HCT116 (cell line): Measurements from ENCODE around the gene BAHCC1. TPM values are rescaled to one million over a fixed set of nuclear protein-coding genes. Genes with fewer than 3 reads are reported as not detected.

Experiments used
- ATAC-seq: fragments of 200-7000 bp; cut with Tn5 transposase; 2 replicates; pipeline ENCODE4 v1.9.1; 2020; ENCODE audit warnings: mild to moderate bottlenecking, moderate library complexity
- BruUV-seq: library from RNA; stranded (reverse); fragments of 400-500 nt; replicated peaks from 2 replicates; lab custom pipeline; 2021; lab: Mats Ljungman, UMichigan
- CTCF ChIA-PET: fragments of 300-600 bp; sonication (Branson Sonifier 250); formaldehyde crosslinking; loops from one replicate; lab custom pipeline; 2021; ENCODE audit warnings: antibody characterized with exemption; lab: Charles Lee
- POLR2A ChIA-PET: fragments of 300-600, 350-600 bp; sonication (Branson Sonifier 250); formaldehyde crosslinking; loops from one replicate; lab custom pipeline; 2021; ENCODE audit warnings: antibody characterized with exemption; lab: Charles Lee
- RAD21 ChIA-PET, 2 experiments: fragments of 300-600 bp; sonication (Branson Sonifier 250); formaldehyde crosslinking; loops; one replicate each; lab custom pipeline; 2023; ENCODE audit warnings: low total read pairs in 2 of 2; ENCODE audit not compliant: uncharacterized antibody in 2 of 2, unreplicated experiment in 2 of 2, low non-redundant PET in 1 of 2; lab: Charles Lee
- DNase-seq: peaks from one replicate; pipeline ENCODE4 v3.0.0-alpha.2; 2010; ENCODE audit warnings: low read depth, low spot score
- H2AFZ ChIP-seq: fragments of 200-600 bp; shearing (Covaris generic), sonication (generic); 2 replicates; pipeline ENCODE4 v1.6.1; 2017; ENCODE audit warnings: low read depth, mixed run types, mixed read lengths, antibody characterized with exemption, low read length; ENCODE audit not compliant: poor library complexity, severe bottlenecking
- H3K27ac ChIP-seq: 2 replicates; pipeline ENCODE4 v1.5.1; 2012; ENCODE audit warnings: low read depth, low read length
- H3K27me3 ChIP-seq: fragments of 200-600 bp; sonication (generic); 2 replicates; pipeline ENCODE4 v1.6.1; 2016; ENCODE audit warnings: mixed run types, low read length, mixed read lengths; ENCODE audit not compliant: insufficient read depth
- H3K36me3 ChIP-seq, 2 experiments: fragments of 200-500 bp in 1 of 2; fragments of 200-600 bp in 1 of 2; sonication (Bioruptor generic) in 1 of 2; sonication (generic) in 1 of 2; 2 replicates each; pipeline versions ENCODE4 v1.5.1 to v1.6.1; 2014 to 2016; ENCODE audit warnings: low read length in 2 of 2, inconsistent platforms in 1 of 2, mixed read lengths in 1 of 2, mixed run types in 1 of 2; ENCODE audit not compliant: insufficient read depth in 2 of 2, control insufficient read depth in 1 of 2
- H3K4me1 ChIP-seq, 2 experiments: fragments of 200-600 bp in 1 of 2; sonication (generic) in 1 of 2; 2 replicates each; pipeline versions ENCODE4 v1.5.1 to v1.6.1; 2012 to 2017; ENCODE audit warnings: low read length in 2 of 2, inconsistent platforms in 1 of 2, mild to moderate bottlenecking in 1 of 2, mixed read lengths in 1 of 2, mixed run types in 1 of 2, moderate library complexity in 1 of 2; ENCODE audit not compliant: insufficient read depth in 2 of 2, control insufficient read depth in 1 of 2
- H3K4me2 ChIP-seq: fragments of 200-600 bp; sonication (generic); 2 replicates; pipeline ENCODE4 v1.6.1; 2017; ENCODE audit warnings: mixed run types, low read length, mixed read lengths
- H3K4me3 ChIP-seq, 2 experiments: fragments of 200-600 bp in 1 of 2; sonication (generic) in 1 of 2; replicated peaks in 1 of 2; 2 replicates each; pipeline ENCODE4 v1.5.1; 2011 to 2016; ENCODE audit warnings: low read length in 2 of 2, control low read depth in 1 of 2, low read depth in 1 of 2, mild to moderate bottlenecking in 1 of 2, mixed read lengths in 1 of 2, mixed run types in 1 of 2
- H3K79me2 ChIP-seq: fragments of 200-600 bp; sonication (generic); 2 replicates; pipeline ENCODE4 v1.6.1; 2017; ENCODE audit warnings: mild to moderate bottlenecking, mixed run types, low read length, moderate library complexity, mixed read lengths; ENCODE audit not compliant: insufficient read depth
- H3K9ac ChIP-seq: fragments of 200-600 bp; sonication (generic); 2 replicates; pipeline ENCODE4 v1.6.1; 2016; ENCODE audit warnings: low read length, mixed read lengths
- H3K9me2 ChIP-seq: fragments of 200-600 bp; sonication (generic), shearing (Covaris generic); 2 replicates; pipeline ENCODE4 v1.6.1; 2017; ENCODE audit warnings: mixed run types, mild to moderate bottlenecking, moderate library complexity; ENCODE audit not compliant: insufficient read depth
- H3K9me3 ChIP-seq, 2 experiments: fragments of 200-500 bp in 1 of 2; fragments of 200-600 bp in 1 of 2; sonication (Bioruptor generic) in 1 of 2; sonication (generic) in 1 of 2; 2 replicates each; pipeline ENCODE4 v1.6.1; 2014 to 2017; ENCODE audit warnings: low read length in 2 of 2, mixed read lengths in 2 of 2, inconsistent platforms in 1 of 2, low read depth in 1 of 2, mild to moderate bottlenecking in 1 of 2, mixed run types in 1 of 2, moderate library complexity in 1 of 2; ENCODE audit not compliant: control insufficient read depth in 1 of 2, insufficient read depth in 1 of 2
- H4K20me1 ChIP-seq: fragments of 200-600 bp; sonication (generic), shearing (Covaris generic); 2 replicates; pipeline ENCODE4 v1.6.1; 2017; ENCODE audit warnings: mixed run types, mild to moderate bottlenecking, moderate library complexity; ENCODE audit not compliant: insufficient read depth
- CEBPB ChIP-seq: IDR thresholded peaks from 2 replicates; pipeline ENCODE4 v1.6.1; 2012; ENCODE audit warnings: low read depth
- EZH2 ChIP-seq: fragments of 200-600 bp; sonication (generic); IDR thresholded peaks from 2 replicates; pipeline ENCODE4 v1.6.1; 2017; ENCODE audit warnings: antibody characterized with exemption, mixed run types
- EZH2phosphoT487 ChIP-seq: fragments of 200-600 bp; IDR thresholded peaks from 2 replicates; pipeline ENCODE4 v1.6.1; 2018; ENCODE audit warnings: antibody characterized with exemption, borderline replicate concordance
- FOSL1 ChIP-seq: IDR thresholded peaks from 2 replicates; pipeline ENCODE4 v1.6.1; 2012; ENCODE audit warnings: low read depth
- JUND ChIP-seq: IDR thresholded peaks from 2 replicates; pipeline ENCODE4 v1.6.1; 2012
- POLR2AphosphoS5 ChIP-seq: IDR thresholded peaks from 2 replicates; pipeline ENCODE4 v1.6.1; 2011; ENCODE audit warnings: mild to moderate bottlenecking, low read depth, low read length, moderate library complexity
- SIN3A ChIP-seq: IDR thresholded peaks from 2 replicates; pipeline ENCODE4 v1.6.1; 2012; ENCODE audit warnings: low read depth
- SRF ChIP-seq: IDR thresholded peaks from 2 replicates; pipeline ENCODE4 v1.6.1; 2012; ENCODE audit warnings: low read depth
- ZNF274 ChIP-seq: fragments of 200-500 bp; sonication (Bioruptor generic); IDR thresholded peaks from 2 replicates; pipeline ENCODE4 v1.6.1; 2014; ENCODE audit warnings: mild to moderate bottlenecking, low read depth, low read length, inconsistent platforms
- intact Hi-C: fragments of 100-400 bp; cut with micrococcal nuclease; formaldehyde crosslinking; loops from 2 replicates; pipeline ENCODE4 v1.10.0; 2022
- total RNA-seq: library from RNA; stranded (reverse); gene quantifications from one replicate; pipeline ENCODE4 v1.2.1, GENCODE V29; 2021; ENCODE audit not compliant: unreplicated experiment
- TF ChIP-seq, protein P1 (sequence below): IDR thresholded peaks from 2 replicates; pipeline ENCODE4 v1.6.1; 2012

BAHCC1 gene
- total RNA-seq, 1 experiment from 2014 or later = 45.2 TPM

DNA sequence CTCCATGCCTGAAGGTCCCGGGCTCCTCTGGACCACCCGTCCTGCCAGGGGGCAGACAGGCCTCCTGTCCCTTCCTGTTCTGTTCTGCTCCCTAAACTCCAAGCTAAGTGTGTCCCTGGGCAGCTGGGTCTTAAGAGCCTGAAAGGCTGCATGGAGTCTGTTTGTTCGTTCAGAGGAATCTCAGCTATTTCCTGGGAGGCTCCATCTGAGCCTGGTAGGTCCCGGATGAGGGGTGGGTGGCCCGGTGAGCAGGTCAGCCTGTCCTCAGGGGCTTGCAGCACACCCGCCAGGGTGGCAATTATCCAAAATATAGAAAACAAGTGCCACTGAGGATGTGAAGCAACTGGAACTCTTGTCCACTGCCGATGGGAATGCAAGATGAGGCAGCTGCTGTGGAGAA lies 104.8 kb downstream of the BAHCC1 start:
- ChIA-PET CTCF (no interaction called here), RAD21 (no interaction called here), POLR2A (interaction anchor here (1.2 to 3.9 kb wide), 2 partner anchors 9 to 12 kb away, joined by 4 to 26 read pairs; partner anchors contain the start of gene ACTG1)
- no peaks in the 10 kb centered on the region for H3K79me2 ChIP-seq
- no peak overlapping the region for H3K4me3 ChIP-seq
- no peaks in the 10 kb centered on the region for H3K36me3 ChIP-seq
- no peak overlapping the region for H3K9ac ChIP-seq
- no peaks in the 10 kb centered on the region for H3K9me2 ChIP-seq
- no TSS peak for BruUV-seq
- intact Hi-C loops = no loop called here
- ATAC-seq (no peak), DNase-seq (no peak)
- H3K27ac ChIP-seq = no peak overlapping the region
- peaks cover 2 to 13% of the 10 kb centered on the region in 2 experiments; a peak in 3 of 4 replicates for H3K4me1 ChIP-seq
- no peak overlapping the region for H2AFZ ChIP-seq
- no peaks in the 10 kb centered on the region for H3K9me3 ChIP-seq
- H3K4me2 ChIP-seq = peak overlapping the region; percentile 9; the same call in 1 of the 2 replicates
- H4K20me1 ChIP-seq = no peaks in the 10 kb centered on the region
- TF ChIP-seq SRF = no peak
- no peak for TF ChIP-seq JUND
- TF ChIP-seq SIN3A = no peak
- no peak for TF ChIP-seq EZH2
- TF ChIP-seq FOSL1 = no peak
- no peaks in the 10 kb centered on the region for H3K27me3 ChIP-seq

DNA sequence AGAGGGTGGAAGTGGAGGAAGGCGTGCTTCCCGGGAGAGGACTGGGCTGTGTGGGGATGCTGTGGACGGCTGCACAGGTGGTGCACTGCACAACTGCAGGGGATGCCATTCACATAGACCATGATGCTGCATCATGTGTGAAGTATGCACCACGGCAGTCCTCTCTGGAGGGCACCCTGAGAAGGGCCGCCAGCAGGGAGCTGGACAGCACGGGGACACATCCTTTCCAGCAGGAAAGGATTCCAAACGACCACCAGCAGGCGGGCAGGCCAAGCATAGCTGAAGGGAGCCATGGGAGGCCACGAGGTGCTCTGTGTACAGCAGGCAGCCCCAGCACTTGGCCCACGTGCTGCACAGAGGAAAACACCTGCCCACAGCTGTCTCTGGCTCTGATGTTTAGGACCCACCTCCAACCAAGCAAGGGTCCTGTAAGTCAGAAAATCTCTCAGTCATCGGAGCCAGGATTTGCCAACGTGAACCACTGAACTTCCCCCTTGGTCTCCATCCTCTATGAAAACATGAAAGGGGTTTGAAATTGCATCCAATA lies 107.3 kb downstream of the BAHCC1 start:
- Histone ChIP-seq H3K9ac (no peak overlapping the region), H3K79me2 (no peaks in the 10 kb centered on the region), H3K4me3 (no peak overlapping the region), H3K9me3 (no peaks in the 10 kb centered on the region), H3K4me1 (peaks cover 0 to 10% of the 10 kb centered on the region in 2 experiments; a peak in 1 of 4 replicates), H2AFZ (no peak overlapping the region), H3K9me2 (no peaks in the 10 kb centered on the region), H3K4me2 (no peak overlapping the region), H3K36me3 (no peaks in the 10 kb centered on the region), H3K27me3 (no peaks in the 10 kb centered on the region), H3K27ac (no peak overlapping the region), H4K20me1 (no peaks in the 10 kb centered on the region)
- DNase-seq = no peak
- RAD21 ChIA-PET = no interaction called here
- intact Hi-C loops = no loop called here
- ATAC-seq = no peak
- TF ChIP-seq ZNF274 (no peak), EZH2phosphoT487 (no peak), POLR2AphosphoS5 (no peak), CEBPB (no peak)
- TF ChIP-seq, protein P1, sequence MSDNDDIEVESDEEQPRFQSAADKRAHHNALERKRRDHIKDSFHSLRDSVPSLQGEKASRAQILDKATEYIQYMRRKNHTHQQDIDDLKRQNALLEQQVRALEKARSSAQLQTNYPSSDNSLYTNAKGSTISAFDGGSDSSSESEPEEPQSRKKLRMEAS = no peak
- POLR2A ChIA-PET = interaction anchor here (1.5 kb wide), 1 partner anchor 10 kb away, joined by 4 read pairs; the partner anchor contains the start of gene ACTG1
- CTCF ChIA-PET = no interaction called here
- BruUV-seq = no TSS peak
